Measurements from ENCODE around the gene CAMK1D.

Gene CAMK1D

GRCh38 chr10:12499076-12499986, 150.0 kb downstream of the CAMK1D start:
- DNase-seq (ENCODE audit: low read depth in 2 of 2), result no peak

DNA sequence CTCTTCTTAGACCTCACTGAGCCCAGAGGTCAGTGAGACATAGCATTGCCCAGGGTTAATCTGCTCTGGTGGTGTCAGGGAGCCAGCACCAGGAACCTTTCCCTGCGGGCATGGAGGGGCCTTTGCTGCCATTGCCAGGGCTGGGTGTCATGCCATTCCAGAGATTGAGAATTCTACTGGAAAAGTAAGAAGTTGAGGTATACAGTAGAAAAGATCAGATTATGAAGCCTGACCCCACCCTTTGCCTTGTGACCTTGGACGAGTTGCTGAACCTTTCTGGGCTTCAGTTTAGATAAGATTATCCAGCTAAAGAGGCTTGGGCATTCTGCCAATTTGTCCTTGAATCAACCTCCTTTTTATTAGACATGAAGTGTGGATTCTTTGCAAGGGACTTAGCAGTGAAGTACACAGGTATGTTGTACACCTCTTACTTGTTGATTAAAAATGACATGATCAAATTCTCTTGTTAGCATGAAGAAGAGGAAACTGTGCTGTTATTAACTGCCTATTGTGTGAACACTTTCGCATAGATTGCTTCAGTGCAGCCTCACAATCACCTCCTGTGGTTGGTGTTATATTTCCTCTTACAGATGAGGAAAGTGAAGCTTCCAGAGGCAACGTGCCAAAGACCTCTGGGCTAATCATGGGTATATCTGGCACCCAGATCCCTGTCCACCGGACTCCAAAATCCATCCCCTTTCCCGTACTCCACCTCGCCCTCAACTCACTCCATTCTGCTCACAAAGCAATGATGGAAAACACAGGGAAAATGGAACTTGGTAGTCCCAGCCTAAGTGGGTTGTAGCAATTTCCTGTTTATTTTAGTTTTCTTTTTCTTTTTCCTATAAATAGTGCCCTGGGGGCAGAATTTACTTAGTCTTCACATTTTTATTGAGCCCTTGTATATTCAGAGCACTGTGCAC, 151.3 kb downstream of the CAMK1D start:
- DNase-seq (ENCODE audit: low read depth in 2 of 2), result no peak

- no peak for DNase-seq (ENCODE audit: low read depth in 2 of 2)
These were observed 152.0 kb downstream of the CAMK1D start for GRCh38 chr10:12501324-12501723.

DNA sequence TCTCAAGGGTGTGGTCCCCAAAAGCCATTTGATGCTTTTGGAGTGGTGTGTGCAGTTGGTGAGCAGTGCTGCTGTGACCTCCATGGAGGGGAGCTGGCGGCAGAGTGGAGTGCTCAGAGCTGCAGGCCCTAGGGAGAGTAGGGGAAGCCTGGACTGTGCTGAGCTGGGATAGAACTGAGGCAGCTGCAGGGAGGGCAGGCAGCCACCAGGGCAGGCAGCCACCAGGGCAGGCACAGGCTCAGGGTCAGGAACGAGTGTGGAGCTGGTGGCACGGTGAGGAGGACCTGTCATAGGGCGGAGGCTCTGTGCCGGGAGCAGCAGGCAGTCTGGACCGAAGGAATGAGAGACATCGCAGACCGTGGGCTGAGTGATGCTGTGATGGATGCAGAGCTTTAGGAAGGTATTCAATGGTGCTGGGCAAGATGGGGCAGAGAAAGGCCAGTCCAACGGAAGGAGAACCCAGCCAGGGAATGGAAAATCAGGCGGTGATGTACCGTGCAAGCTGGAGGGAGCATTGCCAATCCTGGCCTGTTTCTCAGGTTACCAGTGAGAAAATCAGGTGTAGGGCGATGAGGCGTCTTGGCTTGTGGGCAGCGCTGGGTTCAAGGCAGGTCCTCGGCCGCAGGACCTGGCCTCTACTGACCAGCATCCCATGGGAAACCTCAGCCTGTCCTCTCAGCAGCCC, 152.6 kb downstream of the CAMK1D start:
- no peak for DNase-seq (ENCODE audit: low read depth in 2 of 2)

DNA sequence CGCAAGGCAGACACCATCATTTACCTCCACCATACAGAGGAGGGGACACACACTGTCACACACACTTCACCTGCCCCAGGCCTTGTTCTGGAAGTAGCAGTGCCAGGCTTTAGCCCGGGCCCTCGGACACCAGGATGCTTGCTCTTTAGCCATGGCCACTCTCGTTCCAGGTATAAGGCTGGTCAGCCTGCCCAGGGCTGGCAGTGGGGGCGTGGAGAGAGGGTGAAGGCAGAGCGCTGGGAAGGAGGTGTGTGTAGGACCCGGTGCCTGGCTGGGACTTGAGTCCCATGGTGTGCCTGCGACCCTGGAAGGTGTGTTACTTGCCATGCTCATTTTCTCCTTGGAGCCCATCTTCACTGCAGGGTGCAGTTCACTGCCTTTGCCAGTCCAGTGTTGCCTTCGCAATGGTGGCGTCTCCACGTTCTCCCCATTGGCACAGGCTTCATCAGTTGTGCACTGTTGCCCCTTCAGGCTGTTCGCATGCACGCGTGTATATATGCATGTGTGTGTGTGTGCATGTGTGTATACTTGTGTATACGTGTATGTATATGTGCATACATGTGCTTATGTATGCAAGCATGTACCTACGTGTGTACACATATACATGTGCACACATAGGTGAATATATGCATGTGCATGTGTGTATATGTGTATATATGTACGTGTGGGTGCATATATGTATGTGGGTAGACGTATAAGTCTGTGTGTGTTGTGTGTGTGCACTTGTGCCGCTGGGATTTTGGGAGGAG, 153.4 kb downstream of the CAMK1D start:
- DNase-seq (ENCODE audit: low read depth in 2 of 2), result no peak

- DNase-seq (ENCODE audit: low read depth in 2 of 2), result no peak
These were observed 154.0 kb downstream of the CAMK1D start for GRCh38 chr10:12503311-12503710.

DNA sequence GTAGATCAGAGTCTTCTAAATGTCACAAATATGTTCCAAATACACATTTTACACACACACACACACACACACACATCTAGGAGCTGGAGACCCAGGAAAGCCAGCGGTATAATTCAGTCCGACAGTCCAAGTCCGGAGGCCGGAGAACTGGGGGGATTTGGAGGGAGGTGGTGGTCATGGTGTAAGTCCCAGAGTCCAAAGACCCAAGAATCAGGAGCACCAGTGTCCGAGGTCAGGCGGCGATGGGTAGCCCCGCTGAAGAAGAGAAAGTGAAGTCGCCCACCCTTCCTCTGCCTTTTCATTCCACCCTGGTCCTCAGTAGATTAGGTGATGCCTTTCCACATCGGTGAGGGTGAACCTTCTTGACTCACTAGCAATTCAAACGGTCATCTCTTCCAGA, 154.8 kb downstream of the CAMK1D start:
- no peak for DNase-seq (ENCODE audit: low read depth in 2 of 2)

DNA sequence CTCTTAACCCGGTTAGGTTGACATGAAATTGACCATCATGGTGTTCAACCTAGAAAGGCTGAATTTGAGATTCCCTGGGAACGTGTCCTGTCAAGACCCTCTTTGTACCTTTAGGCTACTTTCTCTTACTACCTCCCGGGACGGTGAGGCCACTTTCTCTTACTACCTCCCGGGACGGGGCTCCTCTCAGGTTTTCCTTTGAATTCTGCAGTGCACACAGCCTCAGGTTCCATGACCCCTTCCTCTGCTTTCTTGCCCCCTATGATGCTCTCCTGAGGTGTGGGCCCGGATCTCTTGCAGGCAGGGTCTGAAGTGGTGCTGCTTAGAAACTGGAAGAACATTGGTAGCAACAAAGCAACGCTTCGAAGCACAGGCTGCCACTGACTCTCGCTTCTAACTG, 155.3 kb downstream of the CAMK1D start:
- DNase-seq (ENCODE audit: low read depth in 2 of 2), result no peak

DNA sequence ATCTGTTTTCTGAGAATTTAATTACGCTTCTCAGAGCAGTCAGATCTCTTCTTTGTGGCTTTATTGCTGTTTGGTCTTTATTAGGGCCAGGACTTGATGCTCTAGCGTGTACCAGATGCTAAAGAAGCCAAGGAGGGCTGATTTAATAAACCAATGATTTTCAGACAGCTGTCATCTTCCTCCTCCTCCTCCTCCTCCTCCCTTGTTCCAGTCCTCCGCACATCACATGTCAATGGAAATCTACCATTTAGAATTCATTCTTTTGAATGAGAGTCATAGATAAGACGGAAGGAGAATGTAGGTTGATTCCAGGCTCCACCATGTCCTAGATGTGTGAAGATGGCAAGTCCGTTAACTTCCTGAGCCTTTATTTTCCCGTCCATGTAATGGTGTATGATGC, 156.3 kb downstream of the CAMK1D start:
- no peak for DNase-seq (ENCODE audit: low read depth in 2 of 2)

GRCh38 chr10:12507165-12507850, 158.0 kb downstream of the CAMK1D start:
- no peak for DNase-seq (ENCODE audit: low read depth in 2 of 2)

DNA sequence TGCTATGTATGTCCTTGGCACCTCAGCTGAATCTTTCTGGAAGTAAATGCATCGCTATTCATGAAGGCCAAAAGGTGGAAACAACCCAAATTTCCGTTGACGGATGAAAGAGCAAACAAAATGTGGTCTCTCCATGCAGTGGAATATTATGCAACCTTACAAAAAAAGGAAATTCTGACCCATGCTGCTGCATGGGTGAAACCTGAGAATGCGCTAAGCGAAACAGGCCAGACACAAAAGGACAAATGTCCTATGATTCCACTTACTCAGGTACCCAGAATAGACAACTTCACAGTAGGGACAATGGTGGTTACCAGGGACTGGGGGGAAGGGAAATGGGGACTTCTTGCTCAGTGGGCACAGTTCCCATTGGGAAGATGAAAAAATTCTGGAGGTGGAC, 158.8 kb downstream of the CAMK1D start:
- no peak for DNase-seq (ENCODE audit: low read depth in 2 of 2)

DNA sequence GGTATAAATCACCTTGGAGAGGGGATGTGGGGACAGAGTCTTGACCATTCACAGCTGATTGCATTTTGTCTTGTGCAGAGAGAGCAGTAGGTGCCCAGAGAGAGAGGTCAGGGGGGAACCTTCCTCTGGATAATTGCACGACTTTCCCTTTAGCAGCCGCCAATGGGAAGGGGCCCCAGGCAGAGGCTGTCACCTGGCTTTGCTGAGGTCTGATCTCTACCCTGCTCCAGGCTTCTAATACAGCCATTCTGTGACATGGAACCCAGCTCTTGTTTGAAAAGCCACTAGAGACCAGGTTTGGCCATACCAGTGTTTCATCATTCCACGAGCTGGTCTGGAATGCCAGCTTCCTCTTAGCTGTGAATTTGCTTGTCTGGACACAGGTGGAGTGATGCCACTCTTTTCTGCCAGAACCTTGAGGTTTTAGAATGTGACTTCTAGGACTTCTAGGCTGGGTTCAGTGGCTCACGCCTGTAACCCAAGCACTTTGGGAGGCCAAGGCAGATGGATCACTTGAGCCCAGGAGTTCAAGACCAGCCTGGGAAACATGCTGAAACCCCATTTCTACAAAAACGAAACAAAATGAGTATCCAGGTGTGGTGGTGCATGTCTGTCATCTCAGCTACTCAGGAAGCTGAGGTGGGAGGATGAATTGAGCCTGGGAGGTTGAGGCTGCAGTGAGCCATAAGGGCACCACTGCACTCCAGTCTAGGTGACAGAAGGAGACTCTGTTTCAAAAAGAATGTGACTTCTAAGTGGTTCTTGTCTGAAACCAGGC, 159.9 kb downstream of the CAMK1D start:
- DNase-seq (ENCODE audit: low read depth in 2 of 2), result no peak

GRCh38 chr10:12509794-12510100, 160.4 kb downstream of the CAMK1D start:
- DNase-seq (ENCODE audit: low read depth in 2 of 2), result no peak

GRCh38 chr10:12510501-12510941, 161.2 kb downstream of the CAMK1D start:
- no peak for DNase-seq (ENCODE audit: low read depth in 2 of 2)

- DNase-seq (ENCODE audit: low read depth in 2 of 2), result no peak
These were observed 161.6 kb downstream of the CAMK1D start for GRCh38 chr10:12510984-12511383.

DNA sequence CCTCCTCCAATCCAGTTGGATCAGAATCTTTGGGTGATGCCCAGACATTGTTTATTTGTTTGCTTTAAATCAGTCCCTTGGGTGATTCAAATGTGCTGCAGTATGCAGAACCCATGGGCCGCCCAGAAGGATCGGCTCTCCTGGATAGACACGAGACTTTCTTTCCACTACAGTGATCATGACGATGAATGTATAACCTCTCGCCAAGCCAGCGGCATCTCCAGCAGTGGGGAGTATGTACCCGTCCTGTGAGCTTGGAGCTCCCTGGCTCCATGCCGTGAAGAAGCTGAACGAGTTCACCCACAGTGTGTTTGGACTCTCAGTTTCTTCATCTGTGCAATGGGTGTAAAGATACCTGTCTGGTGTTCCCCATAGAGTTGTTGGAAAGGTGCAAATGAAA, 162.3 kb downstream of the CAMK1D start:
- DNase-seq (ENCODE audit: low read depth in 2 of 2), result no peak

- DNase-seq (ENCODE audit: low read depth in 2 of 2), result no peak
These were observed 163.1 kb downstream of the CAMK1D start for GRCh38 chr10:12512332-12513002.

DNA sequence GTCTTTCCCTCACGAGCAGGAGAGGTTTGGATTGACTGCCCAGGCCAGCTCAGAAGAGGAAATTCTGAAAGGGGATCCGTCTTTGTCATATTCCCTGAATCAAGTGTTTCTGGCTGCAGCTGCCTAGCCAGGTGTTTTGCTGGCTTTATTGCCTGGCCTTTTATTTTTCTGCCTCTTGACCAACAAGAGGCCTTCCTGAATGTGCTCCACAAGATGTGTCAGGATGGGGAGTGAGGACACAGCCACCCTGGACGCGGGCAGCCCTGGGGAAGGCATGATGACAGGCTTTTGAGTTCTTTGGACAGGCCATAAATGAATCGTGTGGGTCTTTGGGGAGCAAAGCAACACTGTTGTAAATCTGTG, 163.6 kb downstream of the CAMK1D start:
- no peak for DNase-seq (ENCODE audit: low read depth in 2 of 2)
